Right cardiac atrium (tissue), 5 donors: ENCODE measurements around the gene ZDHHC1. TPM values are rescaled to one million over a fixed set of nuclear protein-coding genes. Genes with fewer than 3 reads are reported as not detected.

Experiments
- ATAC-seq, 2 donors: fragments of 200-7000 bp; cut with Tn5 transposase; one replicate each; pipeline versions ENCODE4 v1.8.0 to v1.9.1; 2020; ENCODE audit warnings: moderate library complexity in 2 of 2, mild to moderate bottlenecking in 1 of 2
- DNase-seq, 3 donors: peaks; one replicate each; pipeline ENCODE4 v3.0.0-alpha.2; 2020
- H3K27ac ChIP-seq: one replicate; pipeline ENCODE4 v1.5.1; 2013; ENCODE audit warnings: mild to moderate bottlenecking, low read length, control low read depth, moderate library complexity
- H3K27me3 ChIP-seq: one replicate; pipeline ENCODE4 v1.6.1; 2013; ENCODE audit not compliant: control insufficient read depth, insufficient read depth
- H3K4me1 ChIP-seq: one replicate; pipeline ENCODE4 v1.6.1; 2013; ENCODE audit warnings: low read length; ENCODE audit not compliant: control insufficient read depth, insufficient read depth
- H3K4me3 ChIP-seq: one replicate; pipeline ENCODE4 v1.5.1; 2013; ENCODE audit warnings: low read length, control low read depth
- H3K9me3 ChIP-seq: one replicate; pipeline ENCODE4 v1.6.1; 2013; ENCODE audit warnings: low read length; ENCODE audit not compliant: control insufficient read depth
- WGBS: extraction: QIAGEN DNeasy Blood & Tissue Kit; methylation state at CpG from one replicate; pipeline ENCODE4 v1.1.7; 2013; 5-methylcytosine and 5-hydroxymethylcytosine counted together
- intact Hi-C, 4 donors: fragments of 100-400 bp; cut with DNase I; formaldehyde crosslinking; loops; one replicate each; pipeline versions ENCODE4 v1.11.0 to v1.14.0; 2022 to 2023
- polyA plus RNA-seq: library from polyadenylated mRNA; stranded (reverse); fragments of 200-250 nt; gene quantifications from one replicate; pipeline ENCODE4 v1.2.3, GENCODE V29; 2013
- total RNA-seq, 4 donors: library from RNA; stranded (reverse); fragmentation: NEBNext Ultra II Directional; extraction: Animal tissue kit (Norgen Biotek cat#: 25700); gene quantifications; one replicate each; pipeline ENCODE4 v1.2.1, GENCODE V29; 2021
- donor health status: healthy with polysubstance abuse.
- donor health status: DM: no; HTN: yes; CAD: no.
- donor health status: DM: no; HTN: no; CAD: no.
- donor health status: DM: no; HTN: yes; CAD: no; lungs with severe emphysema.
- donor health status: DM: yes; HTN: yes; CAD: no.

Gene ZDHHC1
- total and polyA plus RNA-seq, 5 donors, result 5.2 to 10.4 (median 6.4) TPM

DNA sequence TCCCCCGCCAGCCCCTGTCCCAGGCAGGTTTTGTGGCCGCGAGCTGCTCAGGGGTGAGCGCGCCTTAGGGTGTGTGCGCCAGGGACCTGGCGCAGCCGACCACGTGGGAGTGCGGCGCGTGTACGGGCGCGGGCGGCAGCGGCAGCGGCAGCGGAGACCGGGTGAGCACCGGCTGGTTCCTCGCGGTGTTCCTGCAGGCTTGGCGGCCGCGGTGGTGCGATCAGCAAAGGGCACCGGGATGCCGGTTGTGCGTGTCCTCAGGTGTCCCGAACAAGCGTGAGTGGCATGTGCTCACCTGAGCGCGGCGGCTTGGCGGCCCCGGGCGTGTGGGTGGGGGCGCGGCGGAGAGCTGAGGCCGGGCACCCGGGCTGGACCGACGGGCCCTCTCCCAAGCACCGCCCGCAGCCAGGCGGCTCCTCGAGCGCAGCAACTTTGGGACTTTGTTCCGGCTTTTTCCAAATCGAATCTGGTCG is 14.3 kb upstream of the ZDHHC1 start:
- H3K4me3 ChIP-seq, result peak overlapping the region; percentile 59
- H3K9me3 ChIP-seq, result no peaks in the 10 kb centered on the region
- ATAC-seq (peak; percentile 10 to 25), DNase-seq (peak in 2 of 3 donors; percentile 72 to 76)
- WGBS, result 3% methylated on average over 53 of the region's 53 CpGs
- no peaks in the 10 kb centered on the region for H3K4me1 ChIP-seq
- no peak overlapping the region for H3K27ac ChIP-seq
- intact Hi-C loops, result no loop called here
- H3K27me3 ChIP-seq, result no peaks in the 10 kb centered on the region

DNA sequence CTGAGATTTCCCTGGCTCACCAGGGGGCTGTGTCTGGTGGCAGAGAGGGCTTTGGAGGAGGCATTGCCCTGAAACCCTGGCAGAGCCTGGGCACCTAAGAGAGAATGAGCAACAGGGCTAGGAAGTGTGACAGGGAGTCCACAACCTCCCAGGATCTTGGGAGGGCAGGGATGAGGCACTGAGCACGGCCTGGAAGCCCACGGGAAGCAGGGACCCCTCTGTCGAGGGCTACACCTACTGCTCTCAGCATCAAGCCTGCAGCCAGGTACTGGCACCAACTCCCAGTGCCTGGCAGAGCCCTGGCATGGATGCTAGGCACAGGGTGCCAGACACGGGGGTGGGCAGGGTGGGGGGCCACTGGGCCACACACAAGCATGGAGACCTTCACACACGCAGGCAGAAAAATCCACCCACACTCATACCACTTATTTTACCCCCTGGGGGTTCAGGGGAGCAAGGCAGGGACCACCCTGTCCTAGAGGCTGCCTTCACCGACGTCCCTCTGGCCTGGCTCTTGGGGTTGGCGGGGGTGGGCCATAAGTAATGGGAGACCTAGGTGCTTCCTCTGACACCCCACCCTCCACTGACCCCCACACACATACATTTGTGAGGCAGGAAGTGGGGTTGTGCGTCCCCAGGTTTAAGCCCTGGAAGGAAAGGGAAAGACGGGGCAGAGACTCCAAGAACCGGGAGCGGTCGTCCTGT is 13.7 kb upstream of the ZDHHC1 start:
- intact Hi-C loops, result loop anchor here (1.0 to 10.0 kb wide), 3 partner anchors 35 to 85 kb away; no protein-coding TSS in a partner anchor
- no peak overlapping the region for H3K4me3 ChIP-seq
- ATAC-seq, result no peak
- H3K27me3 ChIP-seq, result no peaks in the 10 kb centered on the region
- no peak for DNase-seq
- no peak overlapping the region for H3K27ac ChIP-seq
- WGBS, result 46% methylated on average over 13 of the region's 13 CpGs
- H3K4me1 ChIP-seq, result no peaks in the 10 kb centered on the region
- H3K9me3 ChIP-seq, result no peaks in the 10 kb centered on the region

DNA sequence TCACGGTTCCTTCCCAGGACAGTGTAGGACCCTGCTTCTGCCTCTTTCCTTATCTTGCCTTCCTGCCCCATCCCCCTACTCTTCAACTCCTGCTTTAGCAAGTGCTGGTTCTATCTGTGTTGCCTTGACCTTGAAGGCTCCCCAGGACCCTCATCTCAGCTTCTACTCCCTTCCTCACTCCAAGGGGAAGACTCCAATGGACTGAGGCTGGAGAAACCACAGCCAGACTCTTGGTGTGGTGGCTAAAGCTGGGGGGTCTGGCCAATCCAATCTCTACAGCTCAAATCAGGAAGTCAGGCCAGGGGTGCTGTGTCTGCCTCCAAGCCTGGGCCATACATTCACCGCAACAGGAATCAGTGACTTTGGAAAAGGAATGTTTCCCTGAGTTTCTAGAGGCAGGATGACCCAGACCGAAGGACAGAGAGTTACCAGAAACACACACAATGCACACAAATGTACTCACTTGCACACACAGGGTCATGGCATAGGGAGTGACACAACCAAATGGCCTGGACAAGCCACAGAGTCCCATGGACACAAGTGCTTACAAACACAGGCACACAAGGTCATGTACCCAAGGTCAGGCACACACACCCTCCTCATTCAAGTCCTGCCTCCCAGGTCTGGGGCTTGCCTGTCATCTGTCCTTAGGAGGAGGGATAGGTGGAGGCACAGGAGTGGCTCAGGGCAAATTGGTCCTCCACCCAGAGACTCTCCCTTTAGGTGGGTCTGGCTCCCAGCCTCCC is 12.9 kb upstream of the ZDHHC1 start:
- H3K9me3 ChIP-seq, result no peaks in the 10 kb centered on the region
- H3K27ac ChIP-seq, result no peak overlapping the region
- DNase-seq (no peak), ATAC-seq (no peak)
- intact Hi-C loops, result loop anchor here (1.0 to 10.0 kb wide), 3 partner anchors 36 to 86 kb away; no protein-coding TSS in a partner anchor
- no peaks in the 10 kb centered on the region for H3K27me3 ChIP-seq
- H3K4me3 ChIP-seq, result no peak overlapping the region
- WGBS, result 94% methylated on average over 3 of the region's 3 CpGs
- H3K4me1 ChIP-seq, result no peaks in the 10 kb centered on the region

DNA sequence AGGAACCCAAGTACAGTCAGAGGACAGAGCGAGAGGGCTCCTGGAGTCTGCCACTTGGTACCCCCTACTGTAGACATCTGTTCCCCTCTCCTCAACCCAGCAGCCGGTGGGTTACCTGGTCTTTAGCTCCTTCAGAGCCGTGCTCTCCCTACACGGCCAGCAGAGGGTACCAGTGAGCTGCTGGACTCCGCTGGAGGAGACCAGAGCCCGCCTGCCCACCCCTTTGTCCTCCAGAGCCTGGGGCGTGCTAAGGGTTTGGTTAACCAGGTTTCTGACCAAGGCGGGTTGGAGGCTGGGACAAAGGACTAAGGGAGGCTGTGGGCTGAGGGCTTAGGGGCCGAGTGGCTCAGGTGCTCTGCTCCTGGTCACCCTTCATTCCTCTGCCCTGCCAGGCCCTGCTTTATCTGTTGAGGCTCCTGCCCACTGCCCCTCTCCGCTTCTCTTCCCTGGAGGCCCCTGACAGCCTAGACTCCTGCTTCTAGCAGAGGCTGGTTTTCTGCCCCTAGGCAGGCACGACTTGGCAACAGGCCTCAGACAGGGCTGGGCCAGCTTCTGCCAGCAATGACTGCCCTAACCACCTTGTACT is 12.0 kb upstream of the ZDHHC1 start:
- ATAC-seq, result peak; percentile 79 to 81
- Histone ChIP-seq H3K9me3 (no peaks in the 10 kb centered on the region), H3K4me1 (no peaks in the 10 kb centered on the region), H3K4me3 (no peak overlapping the region), H3K27me3 (no peaks in the 10 kb centered on the region), H3K27ac (no peak overlapping the region)
- WGBS, result 21% methylated on average over 11 of the region's 11 CpGs
- DNase-seq, result peak; percentile 73 to 91 (median 88)
- intact Hi-C loops, result loop anchor here in 3 of 4 donors (5.0 to 10.0 kb wide), 2 partner anchors 39 to 87 kb away; no protein-coding TSS in a partner anchor

DNA sequence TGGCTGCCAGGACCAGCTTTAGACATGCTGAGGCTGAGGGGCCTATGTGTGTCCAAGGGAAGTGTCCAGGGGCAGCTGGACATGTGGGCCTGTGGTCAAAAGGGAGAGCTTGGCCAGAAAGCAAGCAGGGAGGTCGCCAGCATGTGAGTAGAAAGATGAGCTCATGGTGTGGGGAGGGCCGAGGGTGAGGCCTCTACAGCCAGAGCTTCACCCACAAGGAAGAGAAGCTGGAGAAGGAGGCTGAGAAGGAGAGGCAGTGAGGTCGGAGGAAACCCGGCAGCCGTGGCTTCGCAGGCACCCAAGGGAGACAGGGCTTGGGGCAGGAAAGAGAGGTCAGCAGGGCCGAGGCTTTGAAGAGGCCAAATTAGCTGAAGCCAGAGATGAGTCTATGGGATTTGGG is 10.7 kb upstream of the ZDHHC1 start:
- H3K4me1 ChIP-seq, result no peaks in the 10 kb centered on the region
- DNase-seq (peak in 1 of 3 donors; percentile 27), ATAC-seq (no peak)
- H3K27me3 ChIP-seq, result no peaks in the 10 kb centered on the region
- H3K9me3 ChIP-seq, result no peaks in the 10 kb centered on the region
- WGBS, result 53% methylated on average over 7 of the region's 7 CpGs
- no peak overlapping the region for H3K4me3 ChIP-seq
- no peak overlapping the region for H3K27ac ChIP-seq
- intact Hi-C loops, result loop anchor here in 3 of 4 donors (5.0 to 10.0 kb wide), 2 partner anchors 40 to 88 kb away; no protein-coding TSS in a partner anchor

DNA sequence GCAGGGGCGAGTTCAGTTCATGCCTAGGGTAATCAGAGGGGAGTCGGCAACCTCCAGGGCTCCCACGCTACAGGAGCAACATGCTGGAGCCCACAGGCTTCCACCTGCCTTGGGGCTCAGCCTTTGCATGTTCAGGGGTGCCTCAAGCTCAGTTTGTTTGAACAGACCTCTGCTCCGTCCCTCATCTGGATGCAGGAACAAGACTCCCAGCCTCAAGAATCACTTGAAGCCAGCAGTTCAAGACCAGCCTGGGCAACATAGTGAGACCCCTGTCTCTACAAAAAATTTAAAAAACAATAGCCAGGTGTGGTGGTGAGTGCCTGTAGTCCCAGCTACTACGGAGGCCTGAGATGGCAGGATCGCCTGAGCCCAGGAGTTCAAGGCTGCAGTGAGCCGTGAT is 9.7 kb upstream of the ZDHHC1 start:
- intact Hi-C loops, result loop anchor here in 3 of 4 donors (5.0 to 10.0 kb wide), 2 partner anchors 41 to 89 kb away; no protein-coding TSS in a partner anchor
- WGBS, result 91% methylated on average over 7 of the region's 7 CpGs
- Histone ChIP-seq H3K27ac (no peak overlapping the region), H3K9me3 (no peaks in the 10 kb centered on the region), H3K4me1 (no peaks in the 10 kb centered on the region), H3K27me3 (no peaks in the 10 kb centered on the region), H3K4me3 (no peak overlapping the region)
- peak in 1 of 3 donors; percentile 6 for DNase-seq
- no peak for ATAC-seq

DNA sequence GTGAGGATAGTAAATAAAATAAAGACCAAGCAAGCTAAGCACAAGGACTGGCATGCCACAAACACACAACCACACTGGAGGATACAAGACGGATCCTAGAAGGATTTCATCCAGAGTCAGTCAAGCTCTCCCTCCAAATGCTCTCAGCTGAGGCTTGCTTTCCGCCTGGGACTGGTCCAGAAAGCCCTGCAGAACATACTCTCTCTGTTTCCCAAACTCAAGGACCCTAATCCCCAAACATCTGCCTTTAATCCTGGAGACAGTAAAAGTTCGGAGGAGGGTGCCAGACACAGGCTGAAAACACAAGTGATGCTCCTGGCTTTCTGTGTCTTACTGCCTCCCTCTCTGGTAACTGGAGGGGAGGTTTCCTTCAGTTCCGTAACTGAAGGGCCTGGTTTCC is 9.3 kb upstream of the ZDHHC1 start:
- intact Hi-C loops, result loop anchor here in 3 of 4 donors (5.0 to 10.0 kb wide), 2 partner anchors 42 to 89 kb away; no protein-coding TSS in a partner anchor
- ATAC-seq, result no peak
- H3K27ac ChIP-seq, result no peak overlapping the region
- no peak for DNase-seq
- H3K9me3 ChIP-seq, result no peaks in the 10 kb centered on the region
- 67% methylated on average over 4 of the region's 4 CpGs for WGBS
- H3K4me3 ChIP-seq, result no peak overlapping the region
- H3K4me1 ChIP-seq, result no peaks in the 10 kb centered on the region
- no peaks in the 10 kb centered on the region for H3K27me3 ChIP-seq

DNA sequence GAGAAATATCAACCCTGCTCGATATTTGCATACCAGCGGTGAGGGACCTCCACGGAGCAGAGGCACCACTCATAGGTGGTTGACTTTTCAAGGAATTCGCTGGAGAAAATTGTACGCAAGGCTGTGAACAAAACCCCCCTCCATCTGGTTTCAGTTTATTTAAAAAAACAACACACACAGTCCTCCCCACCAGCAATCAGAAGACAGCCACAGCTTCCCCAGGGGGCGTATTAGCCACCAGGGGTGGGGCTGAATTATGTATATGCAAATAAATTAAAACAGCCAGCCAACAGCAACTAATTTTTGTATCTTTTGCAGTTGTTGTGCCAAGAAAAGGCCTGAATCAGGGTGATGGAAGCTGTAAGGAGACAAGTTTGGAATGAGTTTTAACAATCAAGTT is 8.8 kb upstream of the ZDHHC1 start:
- Histone ChIP-seq H3K27me3 (no peaks in the 10 kb centered on the region), H3K4me1 (no peaks in the 10 kb centered on the region), H3K9me3 (no peaks in the 10 kb centered on the region), H3K27ac (no peak overlapping the region), H3K4me3 (no peak overlapping the region)
- intact Hi-C loops, result loop anchor here in 3 of 4 donors (5.0 to 10.0 kb wide), 2 partner anchors 42 to 90 kb away; no protein-coding TSS in a partner anchor
- DNase-seq (peak in 1 of 3 donors; percentile 6), ATAC-seq (no peak)
- 47% methylated on average over 6 of the region's 6 CpGs for WGBS

DNA sequence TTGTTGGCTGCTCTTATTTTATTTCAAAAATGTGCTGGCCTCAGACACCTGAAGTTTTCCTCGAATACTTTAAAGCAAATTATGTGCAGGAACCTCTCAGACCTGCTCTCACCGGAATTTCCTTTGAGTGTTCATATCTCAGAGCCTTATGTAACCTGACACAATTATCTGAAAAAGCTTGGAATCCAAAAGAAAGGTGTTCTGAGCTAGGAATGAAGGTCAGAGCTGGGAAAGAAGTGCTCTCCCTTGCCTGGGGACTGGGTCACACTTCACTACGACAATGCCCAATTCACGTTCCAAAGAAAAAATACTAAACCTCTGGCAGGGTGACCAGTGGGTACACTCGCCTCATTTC is 8.0 kb upstream of the ZDHHC1 start:
- Histone ChIP-seq H3K4me3 (no peak overlapping the region), H3K4me1 (no peaks in the 10 kb centered on the region), H3K9me3 (no peaks in the 10 kb centered on the region), H3K27me3 (no peaks in the 10 kb centered on the region), H3K27ac (no peak overlapping the region)
- no peak for ATAC-seq
- 50% methylated on average over 5 of the region's 5 CpGs for WGBS
- DNase-seq, result no peak
- intact Hi-C loops, result loop anchor here in 1 of 4 donors (10.0 kb wide), 1 partner anchor 91 kb away; no protein-coding TSS in a partner anchor

DNA sequence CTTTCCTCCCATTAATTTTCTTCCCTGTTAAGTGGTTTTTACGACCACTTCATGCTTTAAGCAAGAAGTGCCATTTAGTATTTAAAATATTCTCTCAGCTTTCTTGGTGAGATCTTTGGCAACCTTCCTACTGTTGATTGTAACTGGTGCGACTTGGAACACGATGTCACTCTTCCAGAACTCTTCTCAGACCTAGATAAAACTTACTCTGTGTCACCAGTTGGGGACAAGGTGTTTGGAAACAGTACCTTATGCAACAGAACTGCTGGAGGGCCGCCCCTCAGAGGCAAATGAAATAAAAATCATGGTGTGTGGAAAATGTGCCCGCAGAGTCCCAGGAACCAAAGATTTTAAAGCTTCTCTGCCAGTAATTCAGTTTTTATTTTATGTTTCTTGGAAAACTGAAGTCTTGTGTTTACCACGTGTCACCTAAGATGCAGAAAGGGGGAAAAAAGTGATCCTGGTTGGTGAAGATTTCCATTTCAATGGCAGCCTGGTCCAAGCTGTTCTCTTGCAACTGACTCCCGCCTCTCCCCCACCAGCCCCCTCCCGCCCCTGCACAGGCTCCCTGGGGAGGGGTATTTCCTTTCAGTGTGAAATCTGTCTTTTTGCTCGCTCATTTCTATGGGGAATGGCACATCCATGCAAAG is 7.5 kb upstream of the ZDHHC1 start:
- 30% methylated on average over 9 of the region's 9 CpGs for WGBS
- DNase-seq, result peak in 1 of 3 donors; percentile 28
- no peaks in the 10 kb centered on the region for H3K4me1 ChIP-seq

More for the DNA sequence above, 7.5 kb upstream of the ZDHHC1 start:
- Histone ChIP-seq H3K27me3 (no peaks in the 10 kb centered on the region), H3K27ac (no peak overlapping the region), H3K9me3 (no peaks in the 10 kb centered on the region), H3K4me3 (no peak overlapping the region)
- ATAC-seq, result no peak
- intact Hi-C loops, result loop anchor here in 1 of 4 donors (10.0 kb wide), 1 partner anchor 91 kb away; no protein-coding TSS in a partner anchor
